Measurements from ENCODE around the gene HMCN1. TPM values are rescaled to one million over a fixed set of nuclear protein-coding genes. Genes with fewer than 3 reads are reported as not detected.
"Not testable (repeated sequence)": the region's sequence is repeated elsewhere in the genome, so short reads cannot be mapped to it uniquely, and the experiment has no call there.

The HMCN1 gene
- total RNA-seq, 2 experiments from 2014 or later: 0.14 TPM; not detected in 1

DNA sequence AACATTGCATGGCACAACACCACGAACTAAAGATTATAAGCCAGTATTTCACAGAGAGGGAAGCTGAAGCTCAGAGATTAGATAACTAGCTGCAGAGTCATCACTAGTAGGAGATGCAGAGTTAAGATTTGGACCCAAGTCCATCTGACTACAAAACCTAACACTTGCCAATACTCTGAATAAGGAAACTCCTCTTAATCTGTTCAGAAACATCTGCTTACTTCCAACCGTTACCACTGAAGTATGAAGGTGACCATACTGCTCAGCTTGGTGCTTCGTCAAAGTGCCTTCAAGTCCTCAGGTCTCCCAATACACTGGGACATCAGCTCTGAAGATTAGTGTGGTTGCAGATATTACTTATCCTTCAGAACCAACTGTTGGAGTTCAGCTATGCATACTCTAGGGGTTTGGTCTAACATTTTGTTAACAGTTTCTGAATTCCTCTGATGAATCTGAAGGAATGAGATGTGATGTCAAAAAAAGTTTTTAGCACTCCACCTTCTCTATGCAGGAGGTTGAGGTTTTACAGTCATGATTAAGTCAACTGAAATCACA is 461.3 kb downstream of the HMCN1 start:
- DNase-seq: no peak
- H3K4me3 Mint-ChIP-seq: no peak overlapping the region
- POLR2A ChIA-PET: no interaction called here
- no peaks in the 10 kb centered on the region for H3K9me3 Mint-ChIP-seq (ENCODE audit: low read depth)
- CTCF ChIA-PET: interaction anchor here (0.7 kb wide), 1 partner anchor 14 kb away, joined by 3 read pairs; no protein-coding TSS in a partner anchor
- H3K27me3 Mint-ChIP-seq: peaks cover 25% of the 10 kb centered on the region
- intact Hi-C loops (cut with DNase I, micrococcal nuclease): no loop called here
- H3K4me1 Mint-ChIP-seq: no peaks in the 10 kb centered on the region
- no peak for ATAC-seq
- no peak overlapping the region for H3K27ac Mint-ChIP-seq
- H3K36me3 Mint-ChIP-seq (ENCODE audit: low read depth): no peaks in the 10 kb centered on the region

DNA sequence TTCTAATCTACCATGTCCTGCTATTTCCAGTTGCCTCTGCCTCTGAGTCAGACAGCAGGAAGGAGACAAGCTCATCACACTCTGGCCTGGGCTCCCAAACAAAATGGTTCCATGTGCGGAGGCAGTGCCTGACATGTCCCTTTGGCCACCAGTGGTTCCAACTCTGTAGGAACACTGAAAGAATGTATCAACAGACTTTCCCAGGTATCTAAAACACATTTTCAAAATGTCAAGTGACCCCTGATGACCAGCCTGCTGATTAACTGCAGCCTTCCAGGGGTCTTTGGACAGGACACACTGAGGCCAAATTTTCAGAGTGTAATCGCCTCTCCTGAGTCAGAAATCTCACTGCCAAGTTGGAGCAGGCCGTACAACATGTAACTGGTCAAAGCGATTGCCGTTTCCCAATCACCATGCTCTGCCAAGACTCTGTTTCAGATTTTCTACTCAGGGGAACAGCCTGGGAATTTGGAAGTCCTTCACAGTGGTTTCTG is 468.1 kb downstream of the HMCN1 start:
- intact Hi-C loops (cut with DNase I, micrococcal nuclease): no loop called here
- DNase-seq: no peak
- ChIA-PET CTCF (interaction anchor here (0.6 to 1.0 kb wide), 3 partner anchors 11 to 1738 kb away, joined by 3 read pairs; no protein-coding TSS in a partner anchor), POLR2A (no interaction called here)
- ATAC-seq: no peak
- Mint-ChIP-seq H3K27ac (no peak overlapping the region), H3K36me3 (ENCODE audit: low read depth) (no peaks in the 10 kb centered on the region), H3K27me3 (peaks cover 38% of the 10 kb centered on the region), H3K9me3 (ENCODE audit: low read depth) (no peaks in the 10 kb centered on the region), H3K4me3 (no peak overlapping the region), H3K4me1 (peaks cover 13% of the 10 kb centered on the region)

DNA sequence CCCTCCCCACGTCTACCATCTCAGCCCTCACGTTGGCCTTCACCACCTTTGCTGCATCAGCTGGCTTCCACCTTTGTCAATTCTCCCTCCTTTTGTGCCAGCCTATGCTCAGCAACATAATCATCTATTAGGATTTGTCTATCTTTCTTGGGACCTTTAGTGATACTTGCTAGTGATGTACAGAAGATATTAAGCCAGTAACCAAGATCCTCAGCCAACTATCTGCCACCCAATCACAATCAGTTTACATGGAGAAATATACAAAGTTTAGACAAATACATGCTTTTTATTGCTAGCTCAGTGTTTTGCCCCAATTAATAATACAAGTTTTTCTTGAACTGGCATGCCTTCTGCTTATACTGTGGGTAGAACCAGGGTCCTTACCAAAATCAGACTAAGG is 468.6 kb downstream of the HMCN1 start:
- intact Hi-C loops (cut with DNase I, micrococcal nuclease): no loop called here
- CTCF ChIA-PET: interaction anchor here (0.6 to 1.0 kb wide), 2 partner anchors 11 to 1737 kb away, joined by 3 read pairs; no protein-coding TSS in a partner anchor
- no peak overlapping the region for H3K4me3 Mint-ChIP-seq

DNA sequence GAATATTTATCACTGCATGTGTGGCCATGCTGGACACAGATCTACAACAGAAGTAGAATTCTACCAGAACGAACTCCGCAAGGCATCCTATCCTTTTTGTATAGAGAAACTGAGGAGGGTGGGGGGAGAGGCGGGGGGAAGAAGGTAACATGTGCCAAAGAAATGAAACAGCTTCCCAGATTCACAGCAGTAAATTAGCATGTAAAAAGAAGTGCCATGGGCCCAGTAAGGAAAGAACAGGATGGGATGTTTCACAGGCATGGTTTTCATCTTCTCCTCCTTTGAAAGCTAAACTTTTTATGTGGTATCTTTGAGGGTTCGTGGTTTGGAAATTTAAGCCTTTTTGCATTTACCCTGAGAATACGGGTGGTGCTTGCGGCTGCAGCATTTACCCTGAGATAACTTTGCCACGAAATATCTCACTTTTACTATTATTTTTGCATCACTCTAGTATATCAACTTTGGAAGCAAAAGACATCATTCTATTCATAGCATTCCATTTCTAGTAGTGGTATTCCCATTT is 471.9 kb downstream of the HMCN1 start:
- Mint-ChIP-seq H3K27me3 (peaks cover 52% of the 10 kb centered on the region), H3K4me3 (no peak overlapping the region), H3K4me1 (peaks cover 13% of the 10 kb centered on the region), H3K36me3 (ENCODE audit: low read depth) (no peaks in the 10 kb centered on the region), H3K9me3 (ENCODE audit: low read depth) (no peaks in the 10 kb centered on the region), H3K27ac (no peak overlapping the region)
- ChIA-PET CTCF (interaction anchor here (1.4 kb wide), 1 partner anchor 9 kb away, joined by 3 read pairs; no protein-coding TSS in a partner anchor), POLR2A (no interaction called here)
- ATAC-seq: no peak
- DNase-seq: no peak
- intact Hi-C loops (cut with DNase I, micrococcal nuclease): no loop called here

More for the DNA sequence above, 468.6 kb downstream of the HMCN1 start:
- DNase-seq (no peak), ATAC-seq (no peak)
- Mint-ChIP-seq H3K9me3 (ENCODE audit: low read depth) (no peaks in the 10 kb centered on the region), H3K36me3 (ENCODE audit: low read depth) (no peaks in the 10 kb centered on the region), H3K27ac (no peak overlapping the region), H3K27me3 (peaks cover 38% of the 10 kb centered on the region), H3K4me1 (peaks cover 13% of the 10 kb centered on the region)
- POLR2A ChIA-PET: no interaction called here

DNA sequence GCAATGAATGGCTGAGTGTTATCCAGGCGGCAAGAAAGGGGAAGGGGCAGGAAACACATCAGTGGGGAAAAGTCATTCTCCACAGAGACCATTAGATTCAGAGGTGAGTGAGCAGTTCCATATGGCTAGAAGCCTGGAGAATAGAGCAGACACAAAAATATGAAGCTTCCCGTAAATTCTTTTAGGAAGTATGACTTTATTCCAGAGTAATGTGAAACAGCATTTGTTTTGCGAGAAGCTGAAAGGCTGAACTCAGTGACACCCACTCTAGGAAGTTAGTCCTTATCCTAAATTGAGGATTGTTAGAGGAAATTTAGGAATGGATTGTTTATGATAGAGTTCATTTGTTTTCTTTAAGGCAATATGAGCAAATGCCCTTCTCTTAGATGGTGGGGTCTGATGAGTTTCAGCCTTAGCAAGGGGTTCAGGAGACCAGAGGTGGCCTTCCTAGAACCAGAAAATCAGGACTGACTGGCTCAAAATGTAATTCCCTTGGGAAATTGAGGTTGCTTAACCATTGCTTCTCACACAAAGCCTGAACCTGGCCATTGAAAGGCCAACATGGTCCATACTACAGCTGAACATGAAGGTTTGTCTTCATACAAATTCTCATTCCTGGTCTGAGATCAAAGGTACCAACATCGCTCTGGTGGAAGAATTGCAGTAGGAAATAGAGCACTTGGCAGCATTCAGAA is 473.3 kb downstream of the HMCN1 start:
- POLR2A ChIA-PET: no interaction called here

DNA sequence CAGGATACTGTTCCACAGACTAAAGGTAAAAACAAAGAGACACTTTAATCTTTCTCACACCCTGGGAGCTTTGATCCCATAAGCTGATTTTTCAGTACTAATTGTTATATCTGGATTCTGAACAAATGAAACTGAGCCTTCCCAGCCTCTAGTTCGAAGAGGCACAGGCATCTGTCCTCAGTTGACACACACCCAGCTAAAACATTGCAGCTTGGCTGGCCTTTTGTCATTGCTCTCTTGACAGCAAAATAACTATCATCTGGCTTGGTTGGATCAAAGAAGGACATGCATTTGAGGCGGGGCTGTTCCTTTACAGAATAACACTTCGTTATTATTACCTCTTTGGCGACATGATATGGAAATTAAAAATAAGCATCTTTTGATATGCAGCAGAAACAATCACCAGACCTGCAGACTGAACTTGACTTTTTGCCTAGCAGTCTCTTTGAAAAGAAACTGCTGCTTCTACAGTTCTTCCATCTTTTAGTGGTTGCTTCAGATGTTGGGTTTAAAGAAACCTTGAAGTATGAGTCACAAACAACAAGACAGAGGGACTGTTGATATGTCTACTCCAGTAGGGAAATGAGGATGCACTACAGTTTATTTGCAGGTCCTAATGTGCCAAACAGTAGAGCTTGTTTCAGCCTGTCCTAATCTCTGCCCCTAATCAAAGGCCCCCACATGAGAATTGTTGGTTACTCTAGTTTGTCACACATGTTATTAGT is 474.4 kb downstream of the HMCN1 start:
- no peaks in the 10 kb centered on the region for H3K9me3 Mint-ChIP-seq (ENCODE audit: low read depth)

More for the DNA sequence above, 473.3 kb downstream of the HMCN1 start:
- peaks cover 51% of the 10 kb centered on the region for H3K27me3 Mint-ChIP-seq
- H3K36me3 Mint-ChIP-seq (ENCODE audit: low read depth): no peaks in the 10 kb centered on the region
- no peak overlapping the region for H3K27ac Mint-ChIP-seq
- intact Hi-C loops (cut with DNase I, micrococcal nuclease): no loop called here
- ATAC-seq (no peak), DNase-seq (no peak)
- CTCF ChIA-PET: interaction anchor here (0.9 to 1.6 kb wide), 3 partner anchors 8 to 487 kb away, joined by 3 to 4 read pairs (median 3); no protein-coding TSS in a partner anchor
- no peaks in the 10 kb centered on the region for H3K9me3 Mint-ChIP-seq (ENCODE audit: low read depth)
- H3K4me1 Mint-ChIP-seq: peaks cover 13% of the 10 kb centered on the region
- H3K4me3 Mint-ChIP-seq: no peak overlapping the region

DNA sequence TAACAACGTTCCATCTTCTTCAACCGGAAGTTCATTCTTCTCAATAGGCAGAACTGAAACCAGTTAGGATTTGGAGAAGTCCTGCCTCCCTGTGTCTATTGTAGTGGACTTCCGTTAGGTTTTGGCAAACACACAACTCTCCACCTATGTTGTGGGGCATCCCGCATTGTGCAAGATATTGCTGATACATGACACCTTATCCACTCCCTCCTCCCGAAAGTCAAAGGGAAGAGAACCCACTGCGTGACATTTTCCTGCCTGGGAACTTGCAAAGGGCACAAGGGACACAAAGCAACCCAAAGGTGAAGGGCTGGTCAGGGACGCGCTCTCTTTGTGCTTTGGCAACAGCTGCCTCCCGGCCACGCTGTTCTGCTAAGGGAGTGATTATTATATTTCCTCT is 476.1 kb downstream of the HMCN1 start:
- Mint-ChIP-seq H3K4me1 (peaks cover 13% of the 10 kb centered on the region), H3K9me3 (ENCODE audit: low read depth) (no peaks in the 10 kb centered on the region), H3K27ac (no peak overlapping the region), H3K27me3 (peaks cover 43% of the 10 kb centered on the region), H3K36me3 (ENCODE audit: low read depth) (no peaks in the 10 kb centered on the region), H3K4me3 (no peak overlapping the region)
- ATAC-seq: no peak
- DNase-seq: no peak
- POLR2A ChIA-PET: no interaction called here
- CTCF ChIA-PET: no interaction called here
- intact Hi-C loops (cut with DNase I, micrococcal nuclease): loop anchor here in 1 of 2 experiments (5.0 kb wide), 1 partner anchor 488 kb away; no protein-coding TSS in a partner anchor

More for the DNA sequence above, 474.4 kb downstream of the HMCN1 start:
- peaks cover 42% of the 10 kb centered on the region for H3K27me3 Mint-ChIP-seq
- H3K4me3 Mint-ChIP-seq: no peak overlapping the region
- H3K36me3 Mint-ChIP-seq (ENCODE audit: low read depth): no peaks in the 10 kb centered on the region
- CTCF ChIA-PET: interaction anchor here (0.6 to 1.6 kb wide), 4 partner anchors 13 to 488 kb away, joined by 3 to 4 read pairs (median 3); no protein-coding TSS in a partner anchor
- no peak for ATAC-seq
- no peak overlapping the region for H3K27ac Mint-ChIP-seq
- no peak for DNase-seq
- H3K4me1 Mint-ChIP-seq: peaks cover 13% of the 10 kb centered on the region
- intact Hi-C loops (cut with DNase I, micrococcal nuclease): no loop called here
- POLR2A ChIA-PET: no interaction called here

DNA sequence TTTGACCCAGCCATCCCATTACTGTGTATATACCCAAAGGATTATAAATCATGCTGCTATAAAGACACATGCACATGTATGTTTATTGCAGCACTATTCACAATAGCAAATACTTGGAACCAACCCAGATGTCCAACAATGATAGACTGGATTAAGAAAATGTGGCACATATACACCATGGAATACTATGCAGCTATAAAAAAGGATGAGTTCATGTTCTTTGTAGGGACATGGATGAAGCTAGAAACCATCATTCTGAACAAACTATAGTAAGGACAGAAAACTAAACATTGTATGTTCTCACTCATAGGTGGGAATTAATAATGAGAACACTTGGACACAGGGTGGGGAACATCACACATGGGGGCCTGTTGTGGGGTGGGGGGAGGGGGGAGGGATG is 477.4 kb downstream of the HMCN1 start:
- CTCF ChIA-PET; H3K4me1 Mint-ChIP-seq; DNase-seq; ATAC-seq; H3K9me3 Mint-ChIP-seq (ENCODE audit: low read depth); H3K36me3 Mint-ChIP-seq (ENCODE audit: low read depth); H3K4me3 Mint-ChIP-seq; POLR2A ChIA-PET; H3K27ac Mint-ChIP-seq: not testable (repeated sequence)
- H3K27me3 Mint-ChIP-seq: peaks cover 36% of the 10 kb centered on the region
- intact Hi-C loops (cut with DNase I, micrococcal nuclease): loop anchor here in 1 of 2 experiments (5.0 kb wide), 1 partner anchor 489 kb away; no protein-coding TSS in a partner anchor

DNA sequence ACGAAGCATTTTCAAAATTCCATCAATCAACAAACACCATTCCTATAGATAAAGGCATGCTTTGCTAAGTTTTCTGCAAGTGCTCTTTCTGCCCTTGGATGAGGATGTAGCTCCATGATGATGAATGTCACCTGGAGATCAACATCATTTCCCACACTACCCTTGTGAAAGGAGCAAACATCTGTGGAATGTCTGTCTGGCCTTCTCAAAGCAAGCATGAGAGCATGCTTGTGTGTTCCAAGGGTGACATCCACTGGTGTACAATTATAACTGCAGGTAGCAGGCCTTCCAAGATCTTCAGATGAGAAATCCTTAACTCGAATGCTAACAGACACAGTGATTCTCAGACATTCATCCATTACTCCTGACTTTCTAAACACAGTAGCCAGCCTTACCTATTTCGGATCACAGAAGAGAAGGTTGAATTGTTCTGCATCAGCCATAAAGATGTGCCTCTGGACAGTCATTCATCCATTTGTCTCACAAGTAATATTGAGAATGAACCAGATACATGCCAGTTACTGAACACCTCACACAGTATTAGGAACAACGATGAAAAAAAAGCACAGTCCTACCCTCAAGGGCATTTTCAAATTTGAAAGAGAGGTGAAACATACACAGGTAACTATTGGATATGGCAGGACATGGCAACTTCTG is 478.5 kb downstream of the HMCN1 start:
- ChIA-PET POLR2A (no interaction called here), CTCF (interaction anchor here (0.6 to 0.7 kb wide), 2 partner anchors 9 to 10 kb away, joined by 3 read pairs; no protein-coding TSS in a partner anchor)
- Mint-ChIP-seq H3K27ac (no peak overlapping the region), H3K9me3 (ENCODE audit: low read depth) (no peaks in the 10 kb centered on the region), H3K4me3 (no peak overlapping the region), H3K36me3 (ENCODE audit: low read depth) (no peaks in the 10 kb centered on the region), H3K27me3 (peaks cover 33% of the 10 kb centered on the region), H3K4me1 (no peaks in the 10 kb centered on the region)
- DNase-seq (peak; percentile 31), ATAC-seq (peak; percentile 55)
- intact Hi-C loops (cut with DNase I, micrococcal nuclease): loop anchor here (1.0 to 5.0 kb wide), 4 partner anchors 57 to 492 kb away; no protein-coding TSS in a partner anchor

DNA sequence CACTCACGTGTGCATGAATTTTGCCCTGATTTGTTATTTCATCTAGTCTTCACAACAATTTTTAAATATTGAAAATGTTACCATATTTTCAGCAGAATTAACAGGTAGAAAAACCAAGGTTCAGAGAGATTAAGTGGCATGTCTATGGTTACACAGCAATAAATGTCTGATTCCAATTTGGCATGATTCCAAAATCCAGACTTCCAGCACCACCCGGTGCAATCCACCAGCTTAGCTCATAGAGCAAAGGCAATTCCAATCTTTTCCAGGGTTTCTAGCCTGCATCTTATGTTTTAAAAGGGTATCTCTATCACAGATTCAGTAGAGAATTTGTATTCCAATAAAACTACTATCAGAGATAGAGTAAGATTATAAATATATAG is 479.0 kb downstream of the HMCN1 start:
- no peak overlapping the region for H3K27ac Mint-ChIP-seq
- H3K36me3 Mint-ChIP-seq (ENCODE audit: low read depth): no peaks in the 10 kb centered on the region
- POLR2A ChIA-PET: no interaction called here
- DNase-seq (no peak), ATAC-seq (no peak)
- CTCF ChIA-PET: interaction anchor here (0.7 kb wide), 1 partner anchor 11 kb away, joined by 3 read pairs; no protein-coding TSS in a partner anchor
- H3K27me3 Mint-ChIP-seq: peaks cover 31% of the 10 kb centered on the region
- no peak overlapping the region for H3K4me3 Mint-ChIP-seq
- intact Hi-C loops (cut with DNase I, micrococcal nuclease): loop anchor here (2.0 to 5.0 kb wide), 2 partner anchors 491 to 492 kb away; no protein-coding TSS in a partner anchor
- H3K9me3 Mint-ChIP-seq (ENCODE audit: low read depth): no peaks in the 10 kb centered on the region
- H3K4me1 Mint-ChIP-seq: no peaks in the 10 kb centered on the region

All from activated CD4-positive, alpha-beta T cell treated with anti-CD3 and anti-CD28 coated beads for 36 hours (primary cell).